Measurements from ENCODE around the gene PDZD4.

The PDZD4 gene

GRCh38 chrX:153862369-153863250 lies 32.3 kb upstream of the PDZD4 start:
- TF ChIP-seq, protein P1, sequence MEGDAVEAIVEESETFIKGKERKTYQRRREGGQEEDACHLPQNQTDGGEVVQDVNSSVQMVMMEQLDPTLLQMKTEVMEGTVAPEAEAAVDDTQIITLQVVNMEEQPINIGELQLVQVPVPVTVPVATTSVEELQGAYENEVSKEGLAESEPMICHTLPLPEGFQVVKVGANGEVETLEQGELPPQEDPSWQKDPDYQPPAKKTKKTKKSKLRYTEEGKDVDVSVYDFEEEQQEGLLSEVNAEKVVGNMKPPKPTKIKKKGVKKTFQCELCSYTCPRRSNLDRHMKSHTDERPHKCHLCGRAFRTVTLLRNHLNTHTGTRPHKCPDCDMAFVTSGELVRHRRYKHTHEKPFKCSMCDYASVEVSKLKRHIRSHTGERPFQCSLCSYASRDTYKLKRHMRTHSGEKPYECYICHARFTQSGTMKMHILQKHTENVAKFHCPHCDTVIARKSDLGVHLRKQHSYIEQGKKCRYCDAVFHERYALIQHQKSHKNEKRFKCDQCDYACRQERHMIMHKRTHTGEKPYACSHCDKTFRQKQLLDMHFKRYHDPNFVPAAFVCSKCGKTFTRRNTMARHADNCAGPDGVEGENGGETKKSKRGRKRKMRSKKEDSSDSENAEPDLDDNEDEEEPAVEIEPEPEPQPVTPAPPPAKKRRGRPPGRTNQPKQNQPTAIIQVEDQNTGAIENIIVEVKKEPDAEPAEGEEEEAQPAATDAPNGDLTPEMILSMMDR (conservative IDR thresholded peaks at IDR 0.05) = no peak

GRCh38 chrX:153861733-153862310 lies 31.5 kb upstream of the PDZD4 start:
- no peak overlapping the region for H3K27ac ChIP-seq
- TF ChIP-seq, protein P1 (conservative IDR thresholded peaks at IDR 0.05) = no peak

More at GRCh38 chrX:153862369-153863250, 32.3 kb upstream of the PDZD4 start:
- no peak overlapping the region for H3K27ac ChIP-seq

DNA sequence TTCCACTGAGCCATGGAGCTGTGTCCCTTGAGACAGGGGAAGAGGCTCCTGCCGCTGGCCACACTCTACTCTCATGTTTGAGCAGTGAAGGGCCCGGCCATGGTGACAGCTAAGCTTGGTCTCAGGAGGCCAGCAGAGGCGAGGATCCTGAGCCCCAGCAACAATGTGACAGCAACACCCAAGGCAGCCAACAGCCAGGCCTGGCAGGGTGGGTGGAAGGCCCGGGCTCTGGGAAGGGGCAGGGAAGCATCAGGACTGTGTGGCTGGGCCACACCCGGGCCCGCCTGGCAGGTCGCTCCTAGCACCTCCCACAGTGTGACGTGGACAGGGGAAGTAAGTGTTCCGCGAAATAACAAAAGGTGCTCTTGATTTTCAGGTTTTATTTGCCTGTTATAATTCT lies 30.8 kb upstream of the PDZD4 start:
- TF ChIP-seq, protein P1 (conservative IDR thresholded peaks at IDR 0.05) = no peak

GRCh38 chrX:153857348-153857903 lies 27.1 kb upstream of the PDZD4 start:
- TF ChIP-seq, protein P1 (conservative IDR thresholded peaks at IDR 0.05) = no peak
- no peak overlapping the region for H3K27ac ChIP-seq

More for the DNA sequence above, 30.8 kb upstream of the PDZD4 start:
- H3K27ac ChIP-seq = no peak overlapping the region

GRCh38 chrX:153854702-153855101 lies 24.4 kb upstream of the PDZD4 start:
- no peak overlapping the region for H3K27ac ChIP-seq
- TF ChIP-seq, protein P1 (conservative IDR thresholded peaks at IDR 0.05) = no peak

DNA sequence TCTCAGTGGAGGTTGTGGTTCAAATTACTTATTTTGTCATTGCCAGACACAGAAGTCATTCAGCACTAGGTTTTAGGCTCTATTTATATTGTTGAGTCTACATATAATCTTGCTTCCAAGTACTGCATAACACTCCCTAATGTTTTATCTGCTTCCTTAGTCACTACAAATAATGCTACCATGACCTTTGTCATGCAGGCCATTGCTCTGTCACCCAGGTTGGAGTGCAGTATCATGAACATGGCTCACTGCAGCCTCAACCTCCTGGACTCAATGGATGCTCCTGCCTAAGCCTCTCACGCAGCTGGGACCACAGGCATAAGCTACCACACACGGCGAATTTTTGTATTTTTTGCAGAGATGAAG lies 23.5 kb upstream of the PDZD4 start:
- no peak overlapping the region for H3K27ac ChIP-seq

More for the DNA sequence above, 23.5 kb upstream of the PDZD4 start:
- TF ChIP-seq, protein P1 (conservative IDR thresholded peaks at IDR 0.05) = no peak

Data from VCaP (cell line).